ENCODE measurements around the gene ARRB1. TPM values are rescaled to one million over a fixed set of nuclear protein-coding genes. Genes with fewer than 3 reads are reported as not detected.
"Not testable (repeated sequence)": the region's sequence is repeated elsewhere in the genome, so short reads cannot be mapped to it uniquely, and the experiment has no call there.

The ARRB1 gene
- total RNA-seq, 1 donor from 2014 or later, result 9.3 TPM

GRCh38 chr11:75371949-75372876, 20.8 kb upstream of the ARRB1 start:
- DNase-seq (ENCODE audit: low spot score) (no peak), ATAC-seq (peak; percentile 66)

GRCh38 chr11:75369560-75370255, 18.2 kb upstream of the ARRB1 start:
- ATAC-seq, result peak; percentile 52
- no peak for DNase-seq (ENCODE audit: low spot score)

DNA sequence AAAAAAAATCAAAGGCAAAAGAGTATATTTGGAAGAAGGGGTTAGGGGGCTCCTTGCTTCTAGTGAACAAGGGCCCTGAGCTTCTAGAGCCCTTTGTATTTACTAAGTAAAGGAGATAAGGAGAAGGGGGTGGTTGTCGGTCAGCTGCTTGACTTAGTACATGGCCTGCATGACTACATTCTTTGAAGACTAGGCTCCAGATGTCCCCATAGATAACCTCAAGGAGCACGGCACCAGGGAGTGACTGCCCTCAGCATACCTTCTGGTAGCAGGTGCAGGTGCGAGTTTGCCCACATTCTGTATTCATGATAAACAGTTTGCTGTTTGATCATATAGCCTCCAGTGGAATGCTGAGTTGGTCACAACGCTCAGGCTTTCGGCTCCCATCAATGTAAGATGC, 15.4 kb upstream of the ARRB1 start:
- ATAC-seq; DNase-seq (ENCODE audit: low spot score): not testable (repeated sequence)

GRCh38 chr11:75365711-75366181, 14.3 kb upstream of the ARRB1 start:
- ATAC-seq (no peak), DNase-seq (ENCODE audit: low spot score) (no peak)

- not testable (repeated sequence) for DNase-seq (ENCODE audit: low spot score); ATAC-seq
These were observed 10.8 kb upstream of the ARRB1 start for GRCh38 chr11:75362285-75362684.

DNA sequence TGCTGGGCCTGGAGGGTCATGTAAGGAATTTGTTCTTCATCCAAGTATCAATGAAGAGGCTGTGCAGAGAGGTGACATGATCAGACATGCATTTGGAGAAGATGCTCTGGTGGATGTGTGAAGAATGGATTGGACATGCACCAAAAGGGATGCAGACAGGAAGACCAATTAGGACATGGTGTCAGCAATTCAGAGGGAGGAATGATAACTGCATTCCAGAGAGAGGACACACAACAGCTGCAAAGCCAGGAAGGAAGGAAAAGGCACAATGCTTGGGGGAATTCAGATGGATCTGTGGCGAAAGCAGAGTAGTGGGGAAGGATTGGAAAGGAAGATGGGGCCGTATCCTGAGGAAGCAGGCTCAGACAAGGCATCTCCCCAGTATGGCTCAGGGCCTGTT, 5.2 kb upstream of the ARRB1 start:
- ATAC-seq, result no peak

GRCh38 chr11:75355051-75355450, 3.6 kb upstream of the ARRB1 start:
- DNase-seq (ENCODE audit: low spot score) (no peak), ATAC-seq (no peak)

More for the DNA sequence above, 5.2 kb upstream of the ARRB1 start:
- no peak for DNase-seq (ENCODE audit: low spot score)

GRCh38 chr11:75352588-75353206, 1.2 kb upstream of the ARRB1 start:
- DNase-seq (ENCODE audit: low spot score), result no peak
- ATAC-seq, result no peak

DNA sequence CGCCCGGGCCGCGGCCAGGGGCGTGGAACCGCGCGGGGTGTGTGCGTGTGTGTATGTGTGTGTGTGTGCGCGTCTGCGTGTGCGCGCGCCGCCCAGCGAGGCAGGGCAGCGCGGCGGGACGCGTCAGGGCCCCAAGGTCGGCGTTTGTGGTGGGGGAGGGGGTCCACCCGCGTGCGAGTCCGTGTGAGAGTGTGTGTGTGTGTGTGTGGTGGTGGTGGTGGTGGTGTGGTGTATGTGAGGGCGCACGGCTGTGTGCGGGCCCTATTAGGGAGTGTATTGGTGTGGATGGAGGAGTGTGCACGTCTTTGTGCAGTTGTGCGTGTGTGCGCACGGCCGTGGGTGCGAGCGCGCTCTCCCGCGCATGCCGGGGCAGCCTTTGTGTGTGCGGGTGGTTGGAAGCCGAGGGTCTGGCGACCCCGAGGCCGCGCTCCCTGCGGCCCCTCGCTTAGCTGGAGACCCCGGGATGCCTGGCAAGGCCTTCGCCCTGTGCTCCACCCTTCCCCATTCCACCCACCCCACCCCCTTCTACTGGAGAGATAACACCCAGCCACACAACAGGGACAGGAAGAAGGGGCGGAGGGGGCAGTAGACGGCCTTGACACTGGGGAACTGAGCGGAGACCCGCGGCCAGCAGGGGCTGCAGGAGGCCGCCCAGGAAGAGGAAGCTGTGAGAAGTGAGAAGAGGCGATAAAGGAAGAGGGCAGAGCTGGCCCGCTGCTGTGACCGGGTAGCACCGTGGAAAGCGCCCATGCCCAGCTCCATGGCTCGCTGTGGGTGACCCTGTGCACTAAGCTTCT, 528 bp upstream of the ARRB1 start:
- peak; percentile 67 for DNase-seq (ENCODE audit: low spot score)
- peak; percentile 52 for ATAC-seq

- ATAC-seq (peak; percentile 54), DNase-seq (ENCODE audit: low spot score) (peak; percentile 69)
These were observed 519 bp downstream of the ARRB1 start for GRCh38 chr11:75350743-75351540.

DNA sequence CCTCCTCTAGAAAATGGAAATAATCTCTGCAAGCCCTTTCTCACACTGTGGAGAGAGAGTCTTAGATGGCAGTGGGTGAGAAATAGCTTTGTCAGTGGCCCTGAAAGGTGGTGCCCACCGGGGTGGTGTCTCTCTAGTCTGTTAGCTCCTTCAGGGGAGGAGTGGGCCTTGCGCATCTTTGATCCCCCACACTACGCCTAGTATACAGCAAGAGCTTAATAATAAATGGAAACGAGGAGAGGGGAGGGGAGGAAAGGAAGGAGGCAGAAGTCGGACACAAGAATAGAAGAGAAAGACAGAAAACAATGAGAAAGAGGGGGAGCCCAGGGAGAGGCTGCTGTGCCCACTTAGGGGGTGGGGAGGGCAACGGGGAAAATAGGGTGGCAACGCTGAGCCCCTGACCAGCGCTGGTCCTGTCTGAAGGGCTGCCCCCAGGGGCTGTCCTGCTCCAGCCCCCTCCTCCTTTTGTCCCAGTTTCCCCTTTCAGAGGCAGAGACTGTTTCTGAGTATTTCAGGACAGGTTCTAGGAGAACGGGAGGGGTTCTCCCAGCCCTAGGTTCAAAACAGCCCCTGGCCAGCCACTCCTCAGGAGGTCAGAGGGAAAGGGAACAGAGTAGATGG, 1.2 kb downstream of the ARRB1 start:
- no peak for DNase-seq (ENCODE audit: low spot score)
- no peak for ATAC-seq

DNA sequence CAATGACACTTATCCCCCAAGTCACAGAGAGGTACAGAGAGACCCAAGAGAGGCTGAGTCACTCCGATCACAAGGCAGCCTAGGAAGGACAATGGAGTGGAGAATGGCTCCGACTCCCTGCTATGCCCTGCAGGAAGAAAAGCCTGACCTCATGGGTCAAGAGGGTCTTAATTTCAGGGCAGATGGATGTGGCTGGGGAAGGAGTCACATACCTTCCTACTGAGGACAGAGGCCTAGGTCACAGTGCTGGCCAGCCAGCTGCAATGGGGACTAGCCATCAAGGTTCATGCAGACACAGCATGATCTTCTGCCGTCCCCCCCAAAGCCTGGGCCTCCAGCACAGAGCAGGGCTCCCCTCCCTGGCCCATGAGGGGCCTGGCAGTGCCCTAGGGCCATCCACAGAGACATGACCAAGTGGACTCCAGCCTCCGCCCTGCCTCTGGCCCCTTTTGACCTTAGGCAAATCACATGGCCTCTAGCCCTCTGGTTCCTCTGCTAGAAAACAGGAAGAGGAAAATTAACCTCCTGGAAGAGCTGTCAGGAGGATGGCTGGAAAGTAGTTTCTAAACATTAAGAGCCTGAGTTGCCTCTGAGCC, 1.8 kb downstream of the ARRB1 start:
- DNase-seq (ENCODE audit: low spot score) (no peak), ATAC-seq (peak; percentile 25)

GRCh38 chr11:75347781-75348566, 3.5 kb downstream of the ARRB1 start:
- no peak for DNase-seq (ENCODE audit: low spot score)
- ATAC-seq, result no peak

GRCh38 chr11:75346912-75347647, 4.4 kb downstream of the ARRB1 start:
- ATAC-seq, result no peak

DNA sequence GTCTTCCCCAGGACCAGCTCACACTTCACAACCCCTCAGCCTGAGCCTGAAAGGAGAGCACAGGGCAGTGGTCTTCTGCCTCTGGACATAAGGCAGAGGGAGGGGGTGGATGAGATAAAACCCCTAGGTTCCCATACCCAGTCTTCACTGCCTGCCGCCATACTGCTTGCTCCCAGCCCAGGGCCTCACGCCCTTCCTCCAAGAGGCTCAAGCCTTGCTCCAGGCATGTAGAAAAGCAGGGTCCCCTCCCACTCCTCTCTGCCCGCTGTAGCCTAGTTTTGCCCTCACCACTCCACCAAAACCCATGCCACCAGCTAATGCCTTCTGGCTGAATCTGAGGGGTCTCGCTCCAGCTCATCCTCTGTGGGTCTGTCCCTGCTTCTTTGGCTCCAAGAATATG, 5.2 kb downstream of the ARRB1 start:
- ATAC-seq, result no peak
- DNase-seq (ENCODE audit: low spot score), result no peak

More at GRCh38 chr11:75346912-75347647, 4.4 kb downstream of the ARRB1 start:
- no peak for DNase-seq (ENCODE audit: low spot score)

DNA sequence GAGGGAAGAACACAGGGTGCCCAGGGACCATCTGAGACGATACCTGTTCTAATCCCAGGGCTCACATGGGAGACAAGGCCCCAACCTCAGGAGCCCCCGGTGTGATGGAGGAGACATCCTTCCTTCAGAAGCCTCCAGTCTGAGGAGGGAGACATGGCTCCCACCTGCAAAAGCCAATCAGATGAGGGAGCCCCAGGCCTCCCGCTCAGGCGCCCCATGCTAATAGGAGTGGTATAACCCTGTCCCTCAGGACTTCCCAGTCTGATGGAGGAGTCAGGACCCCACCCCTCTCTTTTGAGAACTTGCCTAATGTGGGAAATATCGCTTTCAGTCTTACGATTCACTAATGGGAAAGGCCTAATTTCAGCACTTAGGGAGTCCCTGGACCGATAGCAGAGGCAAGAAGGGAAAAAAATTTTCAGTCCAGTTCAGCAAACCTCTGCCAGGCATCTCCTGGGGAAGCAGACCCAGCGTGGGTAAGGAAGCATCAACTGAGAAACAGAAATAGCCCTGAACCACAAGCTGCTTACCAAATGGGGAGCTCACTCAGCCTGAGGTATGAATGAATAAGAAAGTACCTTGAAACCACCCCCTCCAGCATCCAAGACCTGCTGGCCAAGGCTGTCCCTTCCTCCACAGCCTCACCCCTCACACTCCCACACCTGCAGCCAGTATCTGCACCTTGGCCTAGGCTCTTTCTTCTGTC, 5.9 kb downstream of the ARRB1 start:
- DNase-seq (ENCODE audit: low spot score) (no peak), ATAC-seq (no peak)
